ENCODE results near the gene MPPED1.

The MPPED1 gene

GRCh38 chr22:43550672-43551071 lies 138.9 kb downstream of the MPPED1 start:
- H3K4me3 Mint-ChIP-seq, result no peak overlapping the region
- no peak overlapping the region for H3K27ac Mint-ChIP-seq
- no peaks in the 10 kb centered on the region for H3K9me3 Mint-ChIP-seq
- no peaks in the 10 kb centered on the region for H3K36me3 Mint-ChIP-seq (ENCODE audit: low read depth)
- no peaks in the 10 kb centered on the region for H3K4me1 Mint-ChIP-seq (ENCODE audit: low read depth)
- no peaks in the 10 kb centered on the region for H3K27me3 Mint-ChIP-seq (ENCODE audit: low read depth)

- Mint-ChIP-seq H3K4me3 (no peak overlapping the region), H3K27ac (no peak overlapping the region), H3K36me3 (ENCODE audit: low read depth) (no peaks in the 10 kb centered on the region), H3K9me3 (no peaks in the 10 kb centered on the region), H3K4me1 (ENCODE audit: low read depth) (no peaks in the 10 kb centered on the region), H3K27me3 (ENCODE audit: low read depth) (no peaks in the 10 kb centered on the region)
Observed at GRCh38 chr22:43553451-43554258, 141.8 kb downstream of the MPPED1 start.

GRCh38 chr22:43554259-43554636 lies 142.4 kb downstream of the MPPED1 start:
- Mint-ChIP-seq H3K36me3 (ENCODE audit: low read depth) (no peaks in the 10 kb centered on the region), H3K9me3 (no peaks in the 10 kb centered on the region), H3K27ac (no peak overlapping the region), H3K4me3 (no peak overlapping the region), H3K27me3 (ENCODE audit: low read depth) (no peaks in the 10 kb centered on the region), H3K4me1 (ENCODE audit: low read depth) (no peaks in the 10 kb centered on the region)

- Mint-ChIP-seq H3K4me3 (no peak overlapping the region), H3K9me3 (no peaks in the 10 kb centered on the region), H3K4me1 (ENCODE audit: low read depth) (no peaks in the 10 kb centered on the region), H3K27ac (no peak overlapping the region), H3K27me3 (ENCODE audit: low read depth) (no peaks in the 10 kb centered on the region), H3K36me3 (ENCODE audit: low read depth) (no peaks in the 10 kb centered on the region)
Observed at GRCh38 chr22:43554694-43555365, 143.0 kb downstream of the MPPED1 start.

GRCh38 chr22:43555561-43556515 lies 144.0 kb downstream of the MPPED1 start:
- Mint-ChIP-seq H3K27me3 (ENCODE audit: low read depth) (no peaks in the 10 kb centered on the region), H3K27ac (no peak overlapping the region), H3K4me3 (no peak overlapping the region), H3K36me3 (ENCODE audit: low read depth) (no peaks in the 10 kb centered on the region), H3K9me3 (no peaks in the 10 kb centered on the region), H3K4me1 (ENCODE audit: low read depth) (no peaks in the 10 kb centered on the region)
